SH-SY5Y (cell line): Measurements from ENCODE around the gene LRRC4C.
A peak's percentile ranks its signal among the peaks of the same experiment; 100 is the strongest.

Experiments used
- GATA2 ChIP-seq: IDR thresholded peaks from 2 replicates; pipeline ENCODE4 v1.6.1; 2011; ENCODE audit warnings: mild to moderate bottlenecking, low read depth, low read length
- GATA3 ChIP-seq: IDR thresholded peaks from 2 replicates; pipeline ENCODE4 v1.6.1; 2011; ENCODE audit warnings: low read depth, mild to moderate bottlenecking, low read length, moderate library complexity

LRRC4C gene

DNA sequence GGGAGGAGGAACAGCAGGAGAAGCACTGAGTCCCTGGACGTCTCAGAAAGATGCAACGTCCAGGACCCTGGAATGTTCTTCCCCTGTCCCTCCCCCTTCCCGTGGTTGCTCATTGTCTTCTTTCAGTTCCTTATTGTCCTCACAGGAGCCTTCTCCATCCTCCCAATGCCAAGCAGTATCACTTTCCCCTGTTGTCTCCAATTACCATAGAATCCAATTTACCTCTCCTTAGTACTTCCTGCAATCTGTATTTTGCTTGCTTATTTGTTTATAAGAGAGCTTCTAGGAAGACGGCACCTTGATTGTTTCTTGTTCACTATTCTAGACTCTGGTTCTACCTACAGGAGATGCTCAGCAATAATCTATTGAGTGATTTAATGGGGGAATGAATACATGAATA lies 1273.7 kb downstream of the LRRC4C start:
- TF ChIP-seq GATA3 (no peak), GATA2 (no peak)

DNA sequence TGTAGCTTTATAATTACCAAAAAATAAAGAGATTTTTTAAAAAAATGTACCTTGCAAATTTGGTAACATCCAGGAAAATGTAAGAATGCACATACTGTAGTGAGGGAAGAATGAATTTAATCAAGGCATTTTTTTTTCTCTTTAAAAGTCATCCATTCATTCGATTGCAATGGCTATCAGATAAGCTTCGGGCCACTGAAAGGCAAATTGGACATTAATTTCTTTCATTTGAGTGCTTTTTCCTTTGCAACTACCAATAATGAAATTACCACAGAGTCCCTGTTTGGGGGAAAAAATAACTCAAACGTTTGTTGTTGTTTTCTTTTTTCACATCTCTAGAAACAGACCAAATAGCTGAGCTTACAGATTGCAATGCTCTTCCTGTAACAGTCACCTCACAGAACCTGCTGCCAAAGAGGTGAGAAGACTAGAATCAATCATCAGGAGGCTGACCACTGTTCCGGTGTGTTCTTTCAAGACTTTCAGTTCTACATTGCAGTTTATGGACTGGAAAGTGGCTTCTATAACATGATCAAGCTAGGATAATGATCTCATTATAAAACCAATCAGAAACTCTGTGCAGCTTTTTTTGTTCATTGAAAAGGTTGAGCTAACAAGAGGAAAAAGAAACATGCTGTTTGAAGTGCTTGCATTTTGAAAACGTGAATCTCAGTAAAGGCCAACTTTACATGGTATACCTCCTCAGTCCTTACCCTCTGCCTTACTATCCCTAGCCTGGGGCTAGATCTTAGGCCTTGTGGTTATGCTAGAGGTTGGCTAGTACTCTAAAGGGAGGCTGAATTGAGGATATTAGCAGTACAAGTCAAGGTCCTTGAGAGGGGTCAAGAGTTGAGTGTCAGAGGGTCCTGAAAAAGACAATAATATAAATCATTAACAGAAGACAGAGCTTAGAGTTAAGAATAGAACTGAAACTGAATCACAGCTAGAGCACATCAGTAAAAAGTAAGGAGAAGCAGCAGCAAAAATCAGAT lies 1276.1 kb downstream of the LRRC4C start:
- no peak; the same call in none of the 2 replicates for TF ChIP-seq GATA3
- peak; percentile 74 for TF ChIP-seq GATA2

DNA sequence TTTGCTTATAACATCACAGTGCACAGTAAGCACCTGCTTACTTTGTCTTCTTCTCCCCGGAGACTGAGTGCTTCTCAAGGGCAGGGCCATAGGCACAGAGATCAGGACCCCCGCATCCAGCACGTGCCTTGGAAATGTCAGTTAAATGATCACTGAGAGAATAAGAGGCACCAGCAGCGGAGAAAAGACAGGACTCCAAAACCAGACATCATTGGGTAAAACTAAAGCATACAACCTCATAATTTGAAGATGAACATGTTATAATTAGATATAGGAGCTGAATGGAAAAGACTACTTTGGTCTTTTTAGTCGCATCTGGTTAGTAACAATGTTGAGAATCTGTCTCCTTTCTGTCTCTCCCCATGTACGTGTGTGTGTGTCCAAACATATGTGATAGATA lies 1279.9 kb downstream of the LRRC4C start:
- TF ChIP-seq GATA2 (no peak), GATA3 (no peak)

DNA sequence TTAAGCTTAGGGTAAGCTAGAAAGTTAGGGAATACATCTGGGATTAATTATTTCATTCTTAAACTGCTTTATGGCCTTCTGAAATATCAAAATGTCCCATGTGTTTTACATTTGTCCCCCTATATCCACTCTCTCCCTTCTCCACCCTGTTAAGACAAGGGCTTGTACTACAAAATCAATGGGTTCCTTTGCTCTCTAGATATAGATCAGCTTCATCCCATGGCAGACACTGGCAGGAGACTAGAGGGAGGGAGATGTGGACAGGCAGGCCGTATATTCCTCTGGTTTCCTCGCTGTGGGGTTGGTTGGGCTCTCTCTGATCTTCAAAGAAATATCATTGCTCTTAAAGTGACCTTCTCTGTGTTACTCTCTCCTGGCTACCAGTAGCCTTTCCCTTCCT lies 1281.0 kb downstream of the LRRC4C start:
- TF ChIP-seq GATA2 (peak; percentile 74), GATA3 (peak; percentile 39; the same call in 1 of the 2 replicates)

DNA sequence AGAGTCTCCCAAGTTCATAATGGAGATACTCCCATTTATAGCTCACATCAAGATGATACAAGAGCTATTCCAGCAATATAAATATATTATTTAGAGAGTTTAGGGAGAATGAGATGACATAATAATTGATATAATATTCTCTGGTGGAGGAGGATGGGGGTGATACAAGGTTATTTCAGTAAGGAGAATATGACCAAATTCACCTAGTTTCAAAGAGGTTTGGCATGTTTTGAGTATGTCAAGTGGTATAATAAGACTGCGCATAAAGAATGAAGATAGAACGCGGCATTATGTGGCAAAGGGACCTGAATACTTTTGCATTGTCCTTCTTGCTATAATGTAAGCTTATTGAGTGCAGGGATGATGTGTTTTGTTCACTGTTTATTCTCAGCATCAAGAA lies 1283.5 kb downstream of the LRRC4C start:
- TF ChIP-seq GATA2: no peak
- TF ChIP-seq GATA3: no peak

DNA sequence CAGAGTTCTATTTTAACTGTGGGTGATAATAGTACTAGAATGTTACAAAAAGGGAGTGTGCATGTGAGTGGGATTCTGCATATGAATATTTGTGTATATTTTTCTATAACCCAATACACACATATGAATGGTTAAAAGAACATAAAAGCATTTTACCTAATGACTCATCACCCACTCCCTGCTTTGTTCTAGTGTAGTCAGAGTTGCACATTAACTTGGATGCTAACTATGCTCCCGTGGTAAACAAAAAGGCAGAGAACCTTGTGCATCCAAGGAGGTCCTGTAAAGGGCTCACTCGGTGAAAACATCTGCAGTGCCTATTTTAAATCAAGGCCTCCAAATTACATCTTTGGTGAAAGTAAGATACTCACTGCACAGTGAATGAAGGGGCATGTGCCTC lies 1289.4 kb downstream of the LRRC4C start:
- TF ChIP-seq GATA2 (no peak), GATA3 (no peak)

DNA sequence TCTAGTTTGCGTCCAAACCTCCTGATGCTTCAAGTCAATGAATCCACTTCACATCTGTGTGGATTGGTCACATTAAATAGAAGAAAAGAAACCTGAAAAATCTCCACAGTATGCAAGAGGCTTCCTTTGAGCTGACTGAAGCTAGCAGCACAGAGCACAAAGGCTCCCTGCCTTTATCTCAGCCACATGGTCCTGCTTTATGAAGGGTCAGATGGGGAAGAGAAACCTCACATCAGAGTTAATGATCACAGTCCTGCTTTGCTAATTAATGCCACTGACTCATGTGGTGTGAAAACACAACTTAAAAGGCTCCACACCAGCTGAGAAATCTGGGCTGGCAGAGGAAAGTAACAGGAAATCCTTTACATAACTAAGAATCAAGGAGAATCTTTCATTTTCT lies 1291.0 kb downstream of the LRRC4C start:
- TF ChIP-seq GATA2 (no peak), GATA3 (no peak)

DNA sequence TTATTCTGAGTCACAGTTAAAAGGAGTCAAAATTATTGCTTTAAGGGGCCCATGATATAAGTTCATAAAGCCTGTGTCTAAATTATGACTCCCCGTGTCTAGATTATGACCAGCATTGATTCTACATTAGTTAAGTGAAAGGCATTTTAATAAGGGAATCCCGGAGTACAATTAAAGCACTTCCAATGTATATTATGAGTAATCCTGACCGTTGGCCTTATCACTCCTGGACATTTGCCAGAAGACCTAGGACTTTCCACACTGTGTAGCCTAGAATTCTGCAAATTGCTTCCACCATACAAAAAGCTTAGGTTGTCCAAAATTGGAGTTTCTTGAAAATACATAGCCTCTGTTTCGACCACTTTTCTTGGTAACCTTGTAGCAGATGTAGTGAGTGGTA lies 1292.6 kb downstream of the LRRC4C start:
- TF ChIP-seq GATA2 (no peak), GATA3 (no peak)

DNA sequence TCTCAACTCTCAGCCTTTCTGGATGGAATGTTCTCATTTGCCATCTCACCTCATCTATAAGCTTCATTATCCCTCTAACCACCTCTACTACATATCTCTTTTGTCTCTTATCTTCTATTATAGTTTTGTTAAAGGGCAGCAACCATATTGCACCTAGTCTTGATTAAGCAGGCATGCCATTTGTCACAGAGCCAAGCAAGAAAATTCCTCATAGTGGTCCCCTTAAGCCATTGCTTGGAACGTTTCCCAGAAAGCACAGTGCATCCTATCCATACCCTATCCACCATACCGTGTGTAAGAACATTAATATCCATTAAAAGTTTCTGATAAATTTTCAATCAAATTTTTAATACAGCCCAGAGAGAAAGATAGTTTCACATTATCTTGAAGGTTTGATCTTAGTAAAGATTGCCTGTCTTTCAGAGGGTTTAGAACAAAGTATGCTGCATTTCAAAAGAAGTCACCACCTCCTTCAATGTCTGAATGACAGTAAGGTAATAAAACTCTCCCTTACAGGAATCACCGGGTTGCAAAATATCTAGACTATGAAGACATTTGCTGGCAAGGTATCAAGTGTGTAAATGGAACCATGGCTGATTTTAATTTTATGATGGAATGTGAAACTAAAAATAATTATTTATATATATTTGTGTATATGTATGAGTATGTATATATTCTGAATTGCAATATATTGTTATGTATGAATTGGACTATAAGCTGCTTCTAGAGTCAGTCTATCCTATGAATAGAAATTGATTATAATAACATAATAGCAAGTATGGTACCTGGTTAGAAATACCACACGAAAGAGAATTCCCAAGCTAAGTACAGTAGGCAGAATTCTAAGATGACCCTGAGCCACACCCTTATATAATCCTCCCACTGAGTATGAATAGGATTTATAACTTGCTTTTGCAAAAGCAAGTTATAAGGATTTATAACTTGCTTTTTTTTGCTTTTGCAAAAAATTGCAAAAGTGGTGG lies 1296.3 kb downstream of the LRRC4C start:
- no peak for TF ChIP-seq GATA2

DNA sequence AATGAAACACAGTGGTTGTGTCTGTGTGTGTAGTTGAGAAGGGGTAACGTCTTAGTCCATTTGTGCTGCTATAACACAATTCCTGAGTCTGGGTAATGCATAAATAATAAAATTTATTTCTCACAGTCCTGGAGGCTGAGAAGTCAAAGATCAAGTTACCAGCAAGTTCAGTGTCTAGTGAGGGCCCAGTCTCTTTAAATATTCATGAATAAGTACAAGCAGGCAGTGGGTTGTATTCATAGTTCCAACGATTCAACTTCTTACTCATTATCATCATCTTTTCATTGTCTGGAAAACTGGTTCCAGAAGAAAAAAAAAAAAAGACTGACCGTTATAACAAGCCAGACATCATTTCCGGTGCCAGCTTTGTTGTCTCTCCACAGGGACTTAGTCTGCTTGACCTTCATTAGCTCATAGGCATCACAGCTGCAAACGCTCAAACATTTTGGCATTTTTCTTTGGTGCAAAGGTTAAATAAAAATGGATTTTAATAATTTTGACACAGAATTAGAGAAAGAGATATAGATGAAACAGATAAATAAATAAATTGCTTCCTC lies 1297.5 kb downstream of the LRRC4C start:
- TF ChIP-seq GATA3: no peak
- TF ChIP-seq GATA2: no peak

DNA sequence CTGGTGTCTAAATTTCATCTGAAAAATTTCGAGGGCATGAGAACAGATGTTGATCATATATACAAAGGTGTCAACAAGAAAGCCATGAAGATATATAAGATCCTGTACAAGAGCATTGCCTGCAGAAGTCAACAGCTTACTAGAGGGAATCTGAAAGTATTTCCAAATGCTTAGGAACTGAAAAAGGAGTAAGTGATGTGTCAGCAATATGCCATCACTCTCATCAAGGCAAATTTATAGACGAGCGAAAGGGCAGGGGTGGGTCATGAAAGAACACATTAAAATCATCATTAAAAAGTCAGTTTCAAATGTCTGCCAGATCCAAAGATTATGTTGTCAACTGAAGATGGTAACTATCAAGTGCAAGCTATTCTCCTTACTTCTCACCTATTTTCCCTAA lies 1299.0 kb downstream of the LRRC4C start:
- TF ChIP-seq GATA3 (no peak), GATA2 (no peak)

DNA sequence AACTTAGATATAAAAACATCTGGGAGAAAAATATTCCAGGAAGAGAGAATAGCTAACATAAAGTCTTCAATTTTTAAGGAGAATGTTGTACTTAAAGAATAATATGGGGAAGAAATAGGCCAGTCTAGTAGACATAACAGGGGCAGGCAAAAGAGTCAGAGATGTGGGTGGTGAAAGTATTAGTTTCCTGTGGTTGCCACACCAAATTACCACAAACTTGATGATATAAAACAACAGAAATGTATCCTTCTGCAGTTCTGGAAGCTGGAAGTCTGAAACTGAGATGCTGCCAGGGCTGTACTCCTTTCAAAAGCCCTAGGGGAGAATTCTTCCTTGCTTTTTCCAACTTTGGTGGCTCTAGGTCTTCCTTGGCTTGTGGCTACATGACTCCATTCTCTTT lies 1309.7 kb downstream of the LRRC4C start:
- TF ChIP-seq GATA2: no peak
- no peak for TF ChIP-seq GATA3

DNA sequence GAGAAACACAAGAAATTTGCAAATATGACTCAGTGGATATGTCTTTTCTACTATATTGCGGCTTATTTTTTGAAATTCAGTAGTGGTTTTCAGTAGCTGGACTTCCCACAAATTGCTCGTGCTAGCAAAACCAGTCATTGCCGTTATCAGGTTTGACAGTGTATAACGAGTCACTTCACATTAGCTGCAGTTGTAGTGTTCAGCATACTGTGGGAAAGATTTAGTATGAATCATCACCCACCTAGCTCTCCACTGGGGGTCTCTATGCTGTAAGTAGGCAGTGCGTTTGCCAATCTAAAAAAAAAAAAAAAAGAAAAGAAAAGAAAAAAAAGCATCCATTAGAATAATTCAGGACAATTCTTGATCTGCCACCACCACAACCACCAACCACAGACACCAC lies 1318.9 kb downstream of the LRRC4C start:
- TF ChIP-seq GATA2: no peak
- no peak for TF ChIP-seq GATA3

DNA sequence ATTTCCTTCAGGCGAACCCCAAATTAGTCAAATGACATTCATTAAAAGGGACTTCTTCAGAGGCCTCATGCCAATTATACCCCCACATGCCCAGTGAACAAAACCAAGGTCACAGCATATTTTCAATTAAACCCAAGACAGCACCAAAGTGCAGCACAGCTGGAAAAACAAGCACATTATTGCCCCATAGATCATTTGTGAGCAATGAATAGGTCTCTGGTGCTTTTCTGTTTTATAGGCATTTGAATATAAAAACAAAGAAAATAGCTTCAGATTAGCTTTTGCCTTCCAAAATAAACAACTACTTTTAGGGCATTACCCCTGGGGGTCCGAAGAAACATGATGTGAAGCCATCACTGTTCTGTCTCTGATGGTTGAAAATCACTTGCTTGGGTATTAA lies 1319.9 kb downstream of the LRRC4C start:
- no peak for TF ChIP-seq GATA2
- no peak for TF ChIP-seq GATA3
